ENCODE measurements around the gene CCNK. TPM values are rescaled to one million over a fixed set of nuclear protein-coding genes. Genes with fewer than 3 reads are reported as not detected.

CCNK gene
- total RNA-seq, 1 donor: 28.6 TPM

DNA sequence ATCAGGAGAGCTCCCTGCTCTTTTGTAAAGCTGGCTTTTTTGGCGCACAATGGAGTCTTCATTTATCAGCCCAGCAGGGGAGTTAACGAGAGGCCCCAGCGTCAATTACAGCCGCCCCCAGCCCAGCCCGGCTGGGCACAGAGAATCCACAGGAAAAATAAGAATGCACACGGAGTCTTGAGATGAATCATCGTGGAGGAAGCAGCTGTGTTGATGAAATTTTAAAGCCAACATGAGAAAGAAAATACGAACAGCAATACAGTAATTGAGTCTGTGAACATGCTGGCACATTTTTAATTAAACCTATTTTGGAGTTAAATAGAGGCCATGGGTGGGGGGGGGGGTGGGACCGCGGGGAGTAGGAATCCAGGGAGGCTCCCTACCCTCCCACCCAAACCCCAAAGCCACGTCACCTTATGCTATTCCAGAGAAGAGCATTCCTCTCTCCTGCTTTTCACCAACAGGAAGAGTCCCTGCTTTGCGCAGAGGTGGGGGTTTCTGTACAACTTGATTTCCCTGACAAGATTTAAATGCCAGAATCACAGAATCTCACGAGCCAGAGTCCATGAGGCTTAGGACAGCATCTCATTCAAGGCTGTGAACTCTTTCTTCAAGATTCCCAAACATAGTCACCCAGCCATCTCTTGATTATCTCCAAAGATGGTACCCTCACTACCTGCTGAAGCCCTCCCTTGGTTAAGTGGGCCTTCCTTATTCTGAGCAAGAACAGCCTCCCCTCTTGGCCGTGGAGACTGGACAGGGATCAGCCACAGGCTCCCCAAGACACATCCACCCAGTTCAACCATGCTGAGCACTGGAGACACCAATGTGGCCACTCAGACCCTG, 50.3 kb downstream of the CCNK start:
- Histone ChIP-seq H3K4me3 (ENCODE audit: insufficient read depth, low read length) (no peak overlapping the region), H3K4me2 (ENCODE audit: insufficient read depth, low read length) (peak overlapping the region; percentile 63), H3K9me3 (ENCODE audit: low read depth, low read length) (no peaks in the 10 kb centered on the region), H3K27me3 (ENCODE audit: insufficient read depth, low read length) (no peaks in the 10 kb centered on the region), H3K27ac (ENCODE audit: low read depth, low read length) (peak overlapping the region; percentile 69), H4K20me1 (ENCODE audit: insufficient read depth, low read length) (peaks cover 3% of the 10 kb centered on the region), H2AFZ (ENCODE audit: low read length) (no peak overlapping the region), H3K4me1 (ENCODE audit: insufficient read depth, low read length) (peaks cover 36% of the 10 kb centered on the region), H3K36me3 (ENCODE audit: insufficient read depth, low read length) (no peaks in the 10 kb centered on the region), H3K79me2 (ENCODE audit: insufficient read depth, low read length) (peaks cover 1% of the 10 kb centered on the region)
- TF ChIP-seq, protein P1, sequence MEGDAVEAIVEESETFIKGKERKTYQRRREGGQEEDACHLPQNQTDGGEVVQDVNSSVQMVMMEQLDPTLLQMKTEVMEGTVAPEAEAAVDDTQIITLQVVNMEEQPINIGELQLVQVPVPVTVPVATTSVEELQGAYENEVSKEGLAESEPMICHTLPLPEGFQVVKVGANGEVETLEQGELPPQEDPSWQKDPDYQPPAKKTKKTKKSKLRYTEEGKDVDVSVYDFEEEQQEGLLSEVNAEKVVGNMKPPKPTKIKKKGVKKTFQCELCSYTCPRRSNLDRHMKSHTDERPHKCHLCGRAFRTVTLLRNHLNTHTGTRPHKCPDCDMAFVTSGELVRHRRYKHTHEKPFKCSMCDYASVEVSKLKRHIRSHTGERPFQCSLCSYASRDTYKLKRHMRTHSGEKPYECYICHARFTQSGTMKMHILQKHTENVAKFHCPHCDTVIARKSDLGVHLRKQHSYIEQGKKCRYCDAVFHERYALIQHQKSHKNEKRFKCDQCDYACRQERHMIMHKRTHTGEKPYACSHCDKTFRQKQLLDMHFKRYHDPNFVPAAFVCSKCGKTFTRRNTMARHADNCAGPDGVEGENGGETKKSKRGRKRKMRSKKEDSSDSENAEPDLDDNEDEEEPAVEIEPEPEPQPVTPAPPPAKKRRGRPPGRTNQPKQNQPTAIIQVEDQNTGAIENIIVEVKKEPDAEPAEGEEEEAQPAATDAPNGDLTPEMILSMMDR (IDR thresholded peaks at IDR 0.05; ENCODE audit: extremely low read depth, low read depth, low read length): no peak
- peak; percentile 97 for DNase-seq (ENCODE audit: insufficient read length, low spot score, missing footprints)

DNA sequence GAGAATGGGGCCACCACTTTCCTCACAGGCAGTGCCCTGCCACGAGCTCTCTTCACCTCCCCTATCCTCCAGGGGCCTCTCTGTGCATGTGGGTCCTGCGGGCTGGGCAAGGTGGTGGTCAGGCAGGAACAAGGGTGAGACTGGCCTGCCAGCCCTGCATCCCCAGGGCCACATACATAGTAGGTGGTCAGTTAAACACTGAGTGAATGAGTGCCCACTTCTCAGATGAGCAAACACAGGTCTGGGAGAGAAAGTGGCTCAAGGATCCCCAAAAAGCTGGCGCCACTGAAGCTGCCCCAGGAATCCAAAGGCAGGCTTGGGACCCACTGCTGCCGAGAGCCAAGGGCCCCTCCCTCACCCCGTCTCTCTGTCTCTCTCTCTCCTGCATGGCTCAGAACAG, 51.1 kb downstream of the CCNK start:
- no peak overlapping the region for H3K4me3 ChIP-seq (ENCODE audit: insufficient read depth, low read length)
- H3K4me2 ChIP-seq (ENCODE audit: insufficient read depth, low read length): no peak overlapping the region
- peaks cover 3% of the 10 kb centered on the region for H4K20me1 ChIP-seq (ENCODE audit: insufficient read depth, low read length)
- H3K9me3 ChIP-seq (ENCODE audit: low read depth, low read length): no peaks in the 10 kb centered on the region
- DNase-seq (ENCODE audit: insufficient read length, low spot score, missing footprints): no peak
- no peak overlapping the region for H3K27ac ChIP-seq (ENCODE audit: low read depth, low read length)
- H3K4me1 ChIP-seq (ENCODE audit: insufficient read depth, low read length): peaks cover 43% of the 10 kb centered on the region
- no peaks in the 10 kb centered on the region for H3K27me3 ChIP-seq (ENCODE audit: insufficient read depth, low read length)
- H3K36me3 ChIP-seq (ENCODE audit: insufficient read depth, low read length): no peaks in the 10 kb centered on the region
- TF ChIP-seq, protein P1 (IDR thresholded peaks at IDR 0.05; ENCODE audit: extremely low read depth, low read depth, low read length): no peak
- H3K79me2 ChIP-seq (ENCODE audit: insufficient read depth, low read length): peaks cover 5% of the 10 kb centered on the region
- H2AFZ ChIP-seq (ENCODE audit: low read length): no peak overlapping the region

DNA sequence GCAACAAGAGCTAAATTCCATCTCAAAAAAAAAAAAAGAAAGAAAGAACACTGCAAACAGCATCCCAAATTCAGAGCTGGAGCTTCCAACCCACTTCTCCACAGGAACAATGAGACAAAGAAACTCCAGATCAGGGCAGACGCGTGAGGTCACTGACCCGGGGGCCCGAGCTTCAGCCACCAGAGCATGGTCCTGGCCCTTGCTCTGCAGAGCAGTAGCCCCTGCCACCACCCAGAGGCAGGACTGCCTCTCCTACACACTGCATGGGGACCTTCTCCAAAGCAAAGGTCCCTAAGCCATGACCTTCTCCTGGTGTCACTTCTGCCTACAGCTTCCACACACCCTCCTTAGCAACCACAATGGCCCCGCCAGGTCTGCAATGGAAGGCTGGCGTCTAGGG, 53.1 kb downstream of the CCNK start:
- Histone ChIP-seq H3K27ac (ENCODE audit: low read depth, low read length) (peak overlapping the region; percentile 24), H3K4me1 (ENCODE audit: insufficient read depth, low read length) (peaks cover 58% of the 10 kb centered on the region), H3K4me3 (ENCODE audit: insufficient read depth, low read length) (no peak overlapping the region), H3K4me2 (ENCODE audit: insufficient read depth, low read length) (no peak overlapping the region), H4K20me1 (ENCODE audit: insufficient read depth, low read length) (peaks cover 3% of the 10 kb centered on the region), H2AFZ (ENCODE audit: low read length) (no peak overlapping the region), H3K79me2 (ENCODE audit: insufficient read depth, low read length) (peaks cover 7% of the 10 kb centered on the region), H3K9me3 (ENCODE audit: low read depth, low read length) (no peaks in the 10 kb centered on the region), H3K36me3 (ENCODE audit: insufficient read depth, low read length) (no peaks in the 10 kb centered on the region), H3K27me3 (ENCODE audit: insufficient read depth, low read length) (no peaks in the 10 kb centered on the region)
- TF ChIP-seq, protein P1 (IDR thresholded peaks at IDR 0.05; ENCODE audit: extremely low read depth, low read depth, low read length): no peak
- DNase-seq (ENCODE audit: insufficient read length, low spot score, missing footprints): no peak

DNA sequence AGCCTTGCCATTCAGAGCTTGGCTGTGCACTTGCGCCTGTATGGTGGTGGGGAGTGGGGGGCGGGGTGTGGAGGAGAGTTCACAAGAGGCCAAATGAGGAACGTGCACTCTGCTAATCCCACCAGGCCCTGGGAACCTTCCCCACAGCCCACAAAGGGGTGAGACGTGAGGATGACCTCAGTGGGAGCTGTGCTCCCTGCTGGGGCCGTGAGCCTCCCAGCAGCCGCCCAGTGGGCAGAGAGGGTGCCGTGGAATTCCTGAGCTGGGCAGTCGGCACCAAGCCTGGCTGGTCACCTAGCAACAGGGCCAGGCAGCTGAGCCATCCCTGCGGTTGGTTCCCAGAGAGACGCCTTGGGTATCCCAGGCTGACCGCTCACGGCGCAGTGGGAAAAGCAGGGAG, 53.7 kb downstream of the CCNK start:
- H2AFZ ChIP-seq (ENCODE audit: low read length): no peak overlapping the region
- TF ChIP-seq, protein P1 (IDR thresholded peaks at IDR 0.05; ENCODE audit: extremely low read depth, low read depth, low read length): no peak
- peak overlapping the region; percentile 36 for H3K4me2 ChIP-seq (ENCODE audit: insufficient read depth, low read length)
- no peaks in the 10 kb centered on the region for H3K36me3 ChIP-seq (ENCODE audit: insufficient read depth, low read length)
- peaks cover 3% of the 10 kb centered on the region for H4K20me1 ChIP-seq (ENCODE audit: insufficient read depth, low read length)
- no peaks in the 10 kb centered on the region for H3K9me3 ChIP-seq (ENCODE audit: low read depth, low read length)
- peak overlapping the region; percentile 33 for H3K27ac ChIP-seq (ENCODE audit: low read depth, low read length)
- H3K27me3 ChIP-seq (ENCODE audit: insufficient read depth, low read length): no peaks in the 10 kb centered on the region
- peaks cover 57% of the 10 kb centered on the region for H3K4me1 ChIP-seq (ENCODE audit: insufficient read depth, low read length)
- peak; percentile 98 for DNase-seq (ENCODE audit: insufficient read length, low spot score, missing footprints)
- peaks cover 7% of the 10 kb centered on the region for H3K79me2 ChIP-seq (ENCODE audit: insufficient read depth, low read length)
- H3K4me3 ChIP-seq (ENCODE audit: insufficient read depth, low read length): no peak overlapping the region

All from osteoblast (primary cell).